Body of pancreas (tissue), 4 donors: ENCODE data around the gene SLC38A8.

Experiments
- CTCF ChIP-seq, 7 experiments: fragments of 450-650 bp in 4 of 7; fragments of 200-600 bp in 3 of 7; sonication (generic) in 3 of 7; IDR thresholded peaks; one replicate each; pipeline ENCODE4 v1.5.1; 2016 to 2019; ENCODE audit warnings: antibody characterized with exemption in 7 of 7
- POLR2A ChIP-seq, 3 donors: fragments of 450-650 bp; IDR thresholded peaks; one replicate each; pipeline ENCODE4 v1.6.1; 2016; ENCODE audit warnings: antibody characterized with exemption in 3 of 3, mild to moderate bottlenecking in 2 of 3

DNA sequence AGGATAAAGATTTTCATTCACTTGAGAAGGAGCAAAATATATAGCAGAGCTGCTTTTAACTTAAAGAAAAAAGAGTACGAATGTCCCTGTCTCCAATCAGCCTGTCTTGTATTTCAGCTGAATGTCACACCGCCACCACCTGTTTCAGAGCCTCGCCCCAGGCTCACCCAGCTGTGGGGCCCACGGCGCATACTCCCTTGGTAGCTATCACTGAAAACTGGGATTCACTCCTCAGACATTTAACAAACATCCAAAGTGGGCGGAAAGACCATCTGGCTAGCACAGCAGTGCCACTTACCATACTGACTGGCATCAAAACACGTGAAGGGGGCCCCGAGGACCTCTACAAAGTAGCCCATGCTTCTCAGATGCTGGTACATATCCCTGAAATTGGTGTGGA lies 25.4 kb upstream of the SLC38A8 start:
- TF ChIP-seq CTCF (IDR thresholded peaks at IDR 0.05) (no peak), POLR2A (IDR thresholded peaks at IDR 0.05) (no peak)
